ENCODE measurements around the gene KRTAP5-4. TPM values are rescaled to one million over a fixed set of nuclear protein-coding genes. Genes with fewer than 3 reads are reported as not detected.
"Not testable (repeated sequence)": the region's sequence is repeated elsewhere in the genome, so short reads cannot be mapped to it uniquely, and the experiment has no call there.

KRTAP5-4 gene
- total RNA-seq, 4 donors from 2014 or later, result not detected

- Histone ChIP-seq H3K9me3 (no peaks in the 10 kb centered on the region), H3K27me3 (peaks cover 0 to 71% (median 0%) of the 10 kb centered on the region in 4 donors), H3K4me1 (no peaks in the 10 kb centered on the region), H3K27ac (no peak overlapping the region), H3K36me3 (no peaks in the 10 kb centered on the region), H3K4me3 (no peak overlapping the region)
- DNase-seq, result no peak
- 68% methylated on average over 10 of the region's 10 CpGs for WGBS, 2 donors
- intact Hi-C loops (cut with DNase I), result no loop called here
- no peak for TF ChIP-seq POLR2A (IDR thresholded peaks at IDR 0.05)
These were observed 3.7 kb downstream of the KRTAP5-4 start for GRCh38 chr11:1618231-1618630.

- Histone ChIP-seq H3K9me3 (no peaks in the 10 kb centered on the region), H3K36me3 (no peaks in the 10 kb centered on the region), H3K27me3 (peaks cover 0 to 78% (median 0%) of the 10 kb centered on the region in 4 donors), H3K27ac (no peak within 1 kb of the TSS), H3K4me1 (no peaks in the 10 kb centered on the region), H3K4me3 (no peak within 1 kb of the TSS)
- WGBS, 2 donors, result 57 to 60% methylated on average over 4 of the region's 4 CpGs
- TF ChIP-seq CTCF (IDR thresholded peaks at IDR 0.05) (no peak), POLR2A (IDR thresholded peaks at IDR 0.05) (no peak)
- intact Hi-C loops (cut with DNase I), result no loop called here
- no peak for DNase-seq
These were observed 13.6 kb downstream of the KRTAP5-4 start, which contains the start of gene KRTAP5-3 for GRCh38 chr11:1608363-1608762. KRTAP5-3 (minus strand) TSS chr11:1608463; CDS start chr11:1608385, 78 bp downstream.

- intact Hi-C loops (cut with DNase I); DNase-seq; H3K36me3 ChIP-seq; H3K9me3 ChIP-seq; H3K4me1 ChIP-seq; H3K4me3 ChIP-seq; H3K27ac ChIP-seq: not testable (repeated sequence)
- H3K27me3 ChIP-seq, result peaks cover 0 to 78% (median 0%) of the 10 kb centered on the region in 4 donors
- WGBS, 2 donors, result no CpG with 5 or more reads among the region's 5 CpGs
These were observed 14.0 kb downstream of the KRTAP5-4 start for GRCh38 chr11:1607901-1608300.

- DNase-seq; intact Hi-C loops (cut with DNase I); H3K9me3 ChIP-seq; H3K27ac ChIP-seq; H3K36me3 ChIP-seq; H3K4me3 ChIP-seq; H3K4me1 ChIP-seq: not testable (repeated sequence)
- peaks cover 0 to 82% (median 0%) of the 10 kb centered on the region in 4 donors for H3K27me3 ChIP-seq
- 25 to 43% methylated on average over 9 to 16 of the region's 18 CpGs for WGBS, 2 donors
These were observed 14.6 kb downstream of the KRTAP5-4 start for GRCh38 chr11:1607156-1607845.

GRCh38 chr11:1605923-1606322 is 16.0 kb downstream of the KRTAP5-4 start:
- H3K36me3 ChIP-seq; H3K4me3 ChIP-seq; H3K4me1 ChIP-seq; H3K9me3 ChIP-seq; DNase-seq; intact Hi-C loops (cut with DNase I); H3K27ac ChIP-seq: not testable (repeated sequence)
- 70 to 78% methylated on average over 10 to 13 of the region's 13 CpGs for WGBS, 2 donors
- H3K27me3 ChIP-seq, result peaks cover 0 to 85% (median 0%) of the 10 kb centered on the region in 4 donors

GRCh38 chr11:1604711-1605110 is 17.2 kb downstream of the KRTAP5-4 start:
- DNase-seq, result no peak
- 60% methylated on average over 1 of the region's 7 CpGs; no CpG with 5 or more reads in 1 of the 2 donors for WGBS, 2 donors

More at GRCh38 chr11:1604711-1605110, 17.2 kb downstream of the KRTAP5-4 start:
- H3K9me3 ChIP-seq, result no peaks in the 10 kb centered on the region
- TF ChIP-seq CTCF (IDR thresholded peaks at IDR 0.05), result no peak
- no peak for TF ChIP-seq POLR2A (IDR thresholded peaks at IDR 0.05)
- intact Hi-C loops (cut with DNase I), result no loop called here
- peaks cover 0 to 87% (median 0%) of the 10 kb centered on the region in 4 donors for H3K27me3 ChIP-seq
- no peaks in the 10 kb centered on the region for H3K36me3 ChIP-seq
- H3K4me1 ChIP-seq, result no peaks in the 10 kb centered on the region
- H3K27ac ChIP-seq, result no peak overlapping the region
- H3K4me3 ChIP-seq, result no peak overlapping the region

Data from esophagus squamous epithelium (tissue), 5 donors.